ENCODE data around the gene ARHGEF4.

- TF ChIP-seq CTCF (optimal IDR thresholded peaks at IDR 0.05 in 1 of 3, IDR thresholded peaks at IDR 0.05 in 1 of 3, conservative IDR thresholded peaks at IDR 0.05 in 1 of 3; ENCODE audit: extremely low read depth in 1 of 3, insufficient read depth in 2 of 3, low read length in 3 of 3): no peak
- TF ChIP-seq EZH2 (IDR thresholded peaks at IDR 0.05; ENCODE audit: low read length): no peak
Measured at GRCh38 chr2:130964931-130965330, 128.2 kb downstream of the ARHGEF4 start.

Measured in keratinocyte (primary cell).